HEK293 (cell line): Measurements from ENCODE around the gene CCDC181.
A peak's percentile ranks its signal among the peaks of the same experiment; 100 is the strongest.

ENCODE experiments used
- CTCF ChIA-PET: fragments of 350-600 bp; formaldehyde crosslinking; extraction: SDS; loops from one replicate; lab custom pipeline; 2021; ENCODE audit warnings: antibody characterized with exemption; lab: Yijun Ruan, JAX
- POLR2A ChIA-PET: fragments of 300-600 bp; formaldehyde crosslinking; extraction: SDS; loops from one replicate; lab custom pipeline; 2020; ENCODE audit warnings: antibody characterized with exemption, inconsistent platforms; lab: Yijun Ruan, JAX
- H3K27ac ChIP-seq: fragments of 200-500 bp; sonication (Bioruptor generic); 2 replicates; pipeline ENCODE4 v1.5.1; 2014; ENCODE audit warnings: low read depth, low read length, control low read depth, inconsistent platforms; ENCODE audit errors: extremely low read depth
- H3K36me3 ChIP-seq, 2 experiments: fragments of 200-500 bp in 1 of 2; sonication (Bioruptor generic) in 1 of 2; 1 replicate in 1 of 2; 2 replicates in 1 of 2; pipeline ENCODE4 v1.5.1; 2014 to 2017; ENCODE audit warnings: inconsistent platforms in 2 of 2, low read length in 2 of 2; ENCODE audit not compliant: control insufficient read depth in 2 of 2, insufficient read depth in 1 of 2
- H3K4me1 ChIP-seq: fragments of 200-500 bp; sonication (Bioruptor generic); 2 replicates; pipeline ENCODE4 v1.5.1; 2014; ENCODE audit warnings: mild to moderate bottlenecking, low read length, inconsistent platforms; ENCODE audit not compliant: control insufficient read depth, insufficient read depth
- H3K4me3 ChIP-seq: 2 replicates; pipeline ENCODE4 v1.5.1; 2011; ENCODE audit warnings: low read depth, mild to moderate bottlenecking, control low read depth, low read length, moderate library complexity
- H3K9me3 ChIP-seq: fragments of 200-500 bp; sonication (Bioruptor generic); 2 replicates; pipeline ENCODE4 v1.5.1; 2014; ENCODE audit warnings: low read depth, low read length, inconsistent platforms; ENCODE audit not compliant: control insufficient read depth, insufficient read depth
- GFI1B ChIP-seq: fragments of 450-650 bp; formaldehyde crosslinking; IDR thresholded peaks from 2 replicates; pipeline ENCODE4 v1.5.1; 2016; ENCODE audit warnings: missing biosample characterization, missing genetic modification characterization
- GLIS2 ChIP-seq: fragments of 450-650 bp; formaldehyde crosslinking; IDR thresholded peaks from 2 replicates; pipeline ENCODE4 v1.5.1; 2016; ENCODE audit warnings: missing biosample characterization, missing genetic modification characterization
- PRDM4 ChIP-seq: fragments of 450-650 bp; formaldehyde crosslinking; IDR thresholded peaks from 2 replicates; pipeline ENCODE4 v1.5.1; 2017; ENCODE audit warnings: missing biosample characterization, missing genetic modification characterization
- ZBTB1 ChIP-seq: fragments of 450-650 bp; formaldehyde crosslinking; IDR thresholded peaks from 2 replicates; pipeline ENCODE4 v1.5.1; 2016; ENCODE audit warnings: missing biosample characterization, missing genetic modification characterization
- ZNF155 ChIP-seq: fragments of 450-650 bp; formaldehyde crosslinking; IDR thresholded peaks from 2 replicates; pipeline ENCODE4 v1.5.1; 2016; ENCODE audit warnings: missing biosample characterization, missing genetic modification characterization
- ZNF221 ChIP-seq: fragments of 450-650 bp; formaldehyde crosslinking; IDR thresholded peaks from 2 replicates; pipeline ENCODE4 v1.5.1; 2017; ENCODE audit warnings: missing biosample characterization, missing genetic modification characterization, borderline replicate concordance
- ZNF302 ChIP-seq: fragments of 450-650 bp; formaldehyde crosslinking; IDR thresholded peaks from 2 replicates; pipeline ENCODE4 v1.5.1; 2016; ENCODE audit warnings: missing biosample characterization, missing genetic modification characterization, low read depth
- ZNF350 ChIP-seq: fragments of 450-650 bp; formaldehyde crosslinking; IDR thresholded peaks from 2 replicates; pipeline ENCODE4 v1.5.0; 2017; ENCODE audit warnings: missing biosample characterization, mild to moderate bottlenecking, missing genetic modification characterization
- ZNF362 ChIP-seq: fragments of 450-650 bp; formaldehyde crosslinking; IDR thresholded peaks from 2 replicates; pipeline ENCODE4 v1.5.1; 2016; ENCODE audit warnings: missing biosample characterization, missing genetic modification characterization
- ZNF513 ChIP-seq: fragments of 450-650 bp; IDR thresholded peaks from 2 replicates; pipeline ENCODE4 v1.5.1; 2018; ENCODE audit warnings: missing biosample characterization, missing genetic modification characterization
- ZNF514 ChIP-seq: fragments of 450-650 bp; formaldehyde crosslinking; IDR thresholded peaks from 2 replicates; pipeline ENCODE4 v1.5.1; 2016; ENCODE audit warnings: missing biosample characterization, missing genetic modification characterization
- ZNF548 ChIP-seq: fragments of 450-650 bp; formaldehyde crosslinking; IDR thresholded peaks from 2 replicates; pipeline ENCODE4 v1.5.1; 2016; ENCODE audit warnings: missing biosample characterization, missing genetic modification characterization
- ZNF600 ChIP-seq: fragments of 450-650 bp; formaldehyde crosslinking; IDR thresholded peaks from 2 replicates; pipeline ENCODE4 v1.5.1; 2016; ENCODE audit warnings: missing biosample characterization, missing genetic modification characterization
- ZNF654 ChIP-seq: fragments of 450-650 bp; formaldehyde crosslinking; IDR thresholded peaks from 2 replicates; pipeline ENCODE4 v1.5.1; 2016; ENCODE audit warnings: low read depth, missing biosample characterization, missing genetic modification characterization
- ZNF664 ChIP-seq: fragments of 450-650 bp; formaldehyde crosslinking; IDR thresholded peaks from 2 replicates; pipeline ENCODE4 v1.5.1; 2016; ENCODE audit warnings: missing biosample characterization, missing genetic modification characterization
- ZNF677 ChIP-seq: fragments of 450-650 bp; IDR thresholded peaks from 2 replicates; pipeline ENCODE4 v1.5.0; 2018; ENCODE audit warnings: missing biosample characterization, mild to moderate bottlenecking, missing genetic modification characterization, moderate library complexity
- ZNF747 ChIP-seq: fragments of 450-650 bp; formaldehyde crosslinking; IDR thresholded peaks from 2 replicates; pipeline ENCODE4 v1.5.1; 2016; ENCODE audit warnings: missing biosample characterization, missing genetic modification characterization
- ZNF777 ChIP-seq: fragments of 450-650 bp; formaldehyde crosslinking; IDR thresholded peaks from 2 replicates; pipeline ENCODE4 v1.5.1; 2017; ENCODE audit warnings: missing biosample characterization, missing genetic modification characterization, borderline replicate concordance
- ZNF791 ChIP-seq: fragments of 450-650 bp; formaldehyde crosslinking; IDR thresholded peaks from 2 replicates; pipeline ENCODE4 v1.5.1; 2016; ENCODE audit warnings: missing biosample characterization, missing genetic modification characterization
- TF ChIP-seq, protein P1 (sequence below): fragments of 450-650 bp; formaldehyde crosslinking; IDR thresholded peaks from 2 replicates; pipeline ENCODE4 v1.5.1; 2017; ENCODE audit warnings: missing biosample characterization, missing genetic modification characterization
- TF ChIP-seq, protein P2 (sequence below): fragments of 450-650 bp; formaldehyde crosslinking; IDR thresholded peaks from 2 replicates; pipeline ENCODE4 v1.5.0; 2017; ENCODE audit warnings: missing biosample characterization, missing genetic modification characterization, borderline replicate concordance
- TF ChIP-seq, protein P3 (sequence below): fragments of 450-650 bp; formaldehyde crosslinking; IDR thresholded peaks from 2 replicates; pipeline ENCODE4 v1.5.1; 2016; ENCODE audit warnings: missing biosample characterization, missing genetic modification characterization

CCDC181 gene

GRCh38 chr1:169468982-169469381, 41.7 kb upstream of the CCDC181 start:
- CTCF ChIA-PET, result interaction anchor here (0.8 to 1.8 kb wide), 5 partner anchors 77 to 243 kb away, joined by 4 to 8 read pairs (median 6); no protein-coding TSS in a partner anchor
- Histone ChIP-seq H3K4me3 (no peak overlapping the region), H3K36me3 (peaks cover 0 to 26% of the 10 kb centered on the region in 2 experiments; a peak in 1 of 3 replicates), H3K27ac (no peak overlapping the region), H3K9me3 (no peaks in the 10 kb centered on the region), H3K4me1 (no peaks in the 10 kb centered on the region)
- POLR2A ChIA-PET, result no interaction called here
- peak; percentile 71 for TF ChIP-seq PRDM4 (tag by site-specific recombination)
- no peak for TF ChIP-seq ZNF155 (tag by site-specific recombination)
- TF ChIP-seq ZBTB1 (tag by site-specific recombination), result no peak
- 0 out of 2 replicates have a peak, but pooled peaks have one; percentile 17 for TF ChIP-seq ZNF362 (tag by site-specific recombination)

DNA sequence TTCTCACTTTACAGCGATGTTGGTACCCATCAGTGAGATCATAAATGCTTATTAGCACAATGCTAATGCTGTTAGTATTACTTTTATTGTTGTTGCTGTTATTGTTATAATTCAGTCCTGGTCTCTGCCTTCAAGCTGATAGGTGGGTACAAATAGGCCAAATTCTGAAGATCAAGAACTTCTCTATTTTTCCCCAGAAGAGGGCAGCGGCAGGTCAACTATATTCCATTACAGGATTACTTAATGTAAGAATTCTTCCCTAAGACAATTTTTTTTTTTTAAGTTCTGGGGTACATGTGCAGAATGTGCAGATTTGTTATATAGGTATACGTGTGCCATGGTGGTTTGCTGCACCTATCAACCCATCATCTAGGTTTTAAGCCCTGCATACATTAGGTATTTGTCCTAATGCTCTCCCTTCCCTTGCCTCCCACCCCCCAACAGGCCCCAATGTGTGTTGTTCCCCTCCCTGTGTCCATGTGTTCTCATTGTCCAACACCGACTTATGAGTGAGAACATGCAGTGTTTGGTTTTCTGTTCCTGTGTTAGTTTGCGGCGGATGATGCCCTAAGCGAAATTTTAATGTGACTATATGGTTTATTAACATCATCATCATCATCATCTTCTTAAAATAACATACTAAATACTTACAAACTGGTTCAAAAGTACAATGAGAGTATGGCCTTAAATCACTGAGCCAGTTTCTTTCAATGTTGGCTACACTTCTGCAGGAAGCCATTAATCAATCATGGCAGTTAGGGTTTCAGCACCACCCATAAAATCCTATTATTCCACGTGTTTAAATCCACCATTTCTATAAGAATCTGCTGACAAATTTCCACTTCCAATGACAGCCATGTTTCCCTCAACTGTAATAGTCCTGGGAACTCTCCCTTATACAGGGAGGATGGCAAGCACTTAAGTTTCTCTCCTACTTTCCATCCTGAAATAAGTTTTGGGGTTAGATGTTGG, 39.3 kb upstream of the CCDC181 start:
- ChIA-PET CTCF (interaction anchor here (0.6 to 3.5 kb wide), 15 partner anchors 10 to 882 kb away, joined by 3 to 28 read pairs (median 3); no protein-coding TSS in a partner anchor), POLR2A (interaction anchor here (1.0 kb wide), 1 partner anchor 19 kb away, joined by 3 read pairs; the partner anchor contains the start of gene SLC19A2)
- TF ChIP-seq GLIS2 (tag by site-specific recombination) (no peak), GFI1B (tag by site-specific recombination) (no peak), ZNF791 (tag by site-specific recombination) (no peak), ZNF747 (no peak), ZNF548 (no peak), ZNF654 (tag by site-specific recombination) (peak; percentile 46), ZNF777 (tag by site-specific recombination) (no peak), ZNF514 (tag by site-specific recombination) (no peak), ZNF350 (tag by site-specific recombination) (no peak), ZNF600 (tag by site-specific recombination) (no peak), ZNF221 (no peak), ZNF513 (tag by site-specific recombination) (peak; percentile 70), ZBTB1 (tag by site-specific recombination) (no peak), ZNF677 (tag by site-specific recombination) (no peak), ZNF664 (tag by site-specific recombination) (no peak), ZNF302 (tag by site-specific recombination) (no peak)
- TF ChIP-seq, protein P1, sequence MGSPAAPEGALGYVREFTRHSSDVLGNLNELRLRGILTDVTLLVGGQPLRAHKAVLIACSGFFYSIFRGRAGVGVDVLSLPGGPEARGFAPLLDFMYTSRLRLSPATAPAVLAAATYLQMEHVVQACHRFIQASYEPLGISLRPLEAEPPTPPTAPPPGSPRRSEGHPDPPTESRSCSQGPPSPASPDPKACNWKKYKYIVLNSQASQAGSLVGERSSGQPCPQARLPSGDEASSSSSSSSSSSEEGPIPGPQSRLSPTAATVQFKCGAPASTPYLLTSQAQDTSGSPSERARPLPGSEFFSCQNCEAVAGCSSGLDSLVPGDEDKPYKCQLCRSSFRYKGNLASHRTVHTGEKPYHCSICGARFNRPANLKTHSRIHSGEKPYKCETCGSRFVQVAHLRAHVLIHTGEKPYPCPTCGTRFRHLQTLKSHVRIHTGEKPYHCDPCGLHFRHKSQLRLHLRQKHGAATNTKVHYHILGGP (tag by site-specific recombination), result no peak
- TF ChIP-seq, protein P2, sequence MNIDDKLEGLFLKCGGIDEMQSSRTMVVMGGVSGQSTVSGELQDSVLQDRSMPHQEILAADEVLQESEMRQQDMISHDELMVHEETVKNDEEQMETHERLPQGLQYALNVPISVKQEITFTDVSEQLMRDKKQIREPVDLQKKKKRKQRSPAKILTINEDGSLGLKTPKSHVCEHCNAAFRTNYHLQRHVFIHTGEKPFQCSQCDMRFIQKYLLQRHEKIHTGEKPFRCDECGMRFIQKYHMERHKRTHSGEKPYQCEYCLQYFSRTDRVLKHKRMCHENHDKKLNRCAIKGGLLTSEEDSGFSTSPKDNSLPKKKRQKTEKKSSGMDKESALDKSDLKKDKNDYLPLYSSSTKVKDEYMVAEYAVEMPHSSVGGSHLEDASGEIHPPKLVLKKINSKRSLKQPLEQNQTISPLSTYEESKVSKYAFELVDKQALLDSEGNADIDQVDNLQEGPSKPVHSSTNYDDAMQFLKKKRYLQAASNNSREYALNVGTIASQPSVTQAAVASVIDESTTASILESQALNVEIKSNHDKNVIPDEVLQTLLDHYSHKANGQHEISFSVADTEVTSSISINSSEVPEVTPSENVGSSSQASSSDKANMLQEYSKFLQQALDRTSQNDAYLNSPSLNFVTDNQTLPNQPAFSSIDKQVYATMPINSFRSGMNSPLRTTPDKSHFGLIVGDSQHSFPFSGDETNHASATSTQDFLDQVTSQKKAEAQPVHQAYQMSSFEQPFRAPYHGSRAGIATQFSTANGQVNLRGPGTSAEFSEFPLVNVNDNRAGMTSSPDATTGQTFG (tag by site-specific recombination), result no peak
- TF ChIP-seq, protein P3, sequence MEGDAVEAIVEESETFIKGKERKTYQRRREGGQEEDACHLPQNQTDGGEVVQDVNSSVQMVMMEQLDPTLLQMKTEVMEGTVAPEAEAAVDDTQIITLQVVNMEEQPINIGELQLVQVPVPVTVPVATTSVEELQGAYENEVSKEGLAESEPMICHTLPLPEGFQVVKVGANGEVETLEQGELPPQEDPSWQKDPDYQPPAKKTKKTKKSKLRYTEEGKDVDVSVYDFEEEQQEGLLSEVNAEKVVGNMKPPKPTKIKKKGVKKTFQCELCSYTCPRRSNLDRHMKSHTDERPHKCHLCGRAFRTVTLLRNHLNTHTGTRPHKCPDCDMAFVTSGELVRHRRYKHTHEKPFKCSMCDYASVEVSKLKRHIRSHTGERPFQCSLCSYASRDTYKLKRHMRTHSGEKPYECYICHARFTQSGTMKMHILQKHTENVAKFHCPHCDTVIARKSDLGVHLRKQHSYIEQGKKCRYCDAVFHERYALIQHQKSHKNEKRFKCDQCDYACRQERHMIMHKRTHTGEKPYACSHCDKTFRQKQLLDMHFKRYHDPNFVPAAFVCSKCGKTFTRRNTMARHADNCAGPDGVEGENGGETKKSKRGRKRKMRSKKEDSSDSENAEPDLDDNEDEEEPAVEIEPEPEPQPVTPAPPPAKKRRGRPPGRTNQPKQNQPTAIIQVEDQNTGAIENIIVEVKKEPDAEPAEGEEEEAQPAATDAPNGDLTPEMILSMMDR (tag by site-specific recombination), result 0 out of 2 replicates have a peak, but pooled peaks have one; percentile 26

More for the DNA sequence above, 39.3 kb upstream of the CCDC181 start:
- Histone ChIP-seq H3K36me3 (peaks cover 0 to 26% of the 10 kb centered on the region in 2 experiments; a peak in 1 of 3 replicates), H3K4me3 (no peak overlapping the region), H3K4me1 (no peaks in the 10 kb centered on the region), H3K27ac (no peak overlapping the region), H3K9me3 (no peaks in the 10 kb centered on the region)
